GM21717 (cell line): Measurements from ENCODE around the gene SGCD.

ENCODE experiments used
- ATAC-seq: cut with Tn5 transposase; IDR thresholded peaks from one replicate; pipeline ENCODE4 v1.9.1; 2021; ENCODE audit warnings: mild to moderate bottlenecking, moderate library complexity; ENCODE audit not compliant: unreplicated experiment

SGCD gene

GRCh38 chr5:156498226-156498980 is 171.4 kb downstream of the SGCD start:
- no peak for ATAC-seq

GRCh38 chr5:156500755-156501154 is 173.8 kb downstream of the SGCD start:
- ATAC-seq: no peak

GRCh38 chr5:156505101-156505500 is 178.1 kb downstream of the SGCD start:
- ATAC-seq: no peak

DNA sequence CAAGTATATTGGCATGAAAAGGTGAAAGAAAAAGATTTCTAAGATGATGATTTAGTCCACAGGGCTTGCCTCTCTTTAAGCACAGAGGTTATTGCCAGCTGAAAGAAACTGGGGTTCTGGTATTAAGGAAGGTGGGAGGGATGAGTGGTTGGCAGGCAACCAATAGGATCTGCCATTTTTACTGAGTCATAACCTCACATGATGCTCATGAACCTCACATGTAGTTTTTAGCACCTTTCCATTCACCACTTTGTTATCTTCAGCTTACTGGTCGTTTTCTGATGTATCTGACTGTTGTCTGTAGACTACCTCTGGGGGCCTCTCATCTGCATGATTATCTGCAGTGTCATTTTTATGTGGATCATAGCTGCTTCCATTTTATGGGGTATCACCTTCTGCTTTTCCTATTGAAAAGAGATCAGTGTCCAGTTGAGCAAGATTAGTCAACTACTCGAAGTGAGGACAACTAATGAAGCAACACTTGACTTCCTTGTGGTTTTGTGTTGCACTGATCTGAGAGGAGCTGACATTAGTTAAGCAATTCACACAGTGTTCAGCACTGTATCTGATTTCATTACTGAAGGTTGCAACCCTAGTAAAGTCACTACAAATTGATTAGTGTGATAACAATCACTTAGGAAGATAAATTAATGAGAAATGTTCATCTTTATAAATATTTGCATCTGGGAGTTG is 186.3 kb downstream of the SGCD start:
- ATAC-seq: no peak

DNA sequence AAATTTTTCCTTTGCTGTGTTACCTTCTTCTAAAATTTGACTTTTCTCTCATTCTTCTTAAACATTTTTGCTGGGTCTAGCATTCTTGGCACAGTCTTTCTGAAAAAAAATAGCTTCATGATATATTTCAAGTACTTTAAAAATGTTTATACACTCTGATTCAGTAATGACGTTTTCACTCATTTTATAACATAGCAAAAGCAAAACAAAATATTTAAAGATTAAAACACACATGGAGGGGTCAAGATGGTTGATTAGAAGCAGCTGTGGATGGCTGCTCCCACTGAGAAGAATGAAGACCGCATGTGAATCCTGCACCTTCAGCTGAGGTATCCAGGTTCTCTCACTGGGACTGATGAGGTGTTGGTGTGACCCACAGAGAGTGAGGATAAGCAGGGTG is 188.2 kb downstream of the SGCD start:
- no peak for ATAC-seq

DNA sequence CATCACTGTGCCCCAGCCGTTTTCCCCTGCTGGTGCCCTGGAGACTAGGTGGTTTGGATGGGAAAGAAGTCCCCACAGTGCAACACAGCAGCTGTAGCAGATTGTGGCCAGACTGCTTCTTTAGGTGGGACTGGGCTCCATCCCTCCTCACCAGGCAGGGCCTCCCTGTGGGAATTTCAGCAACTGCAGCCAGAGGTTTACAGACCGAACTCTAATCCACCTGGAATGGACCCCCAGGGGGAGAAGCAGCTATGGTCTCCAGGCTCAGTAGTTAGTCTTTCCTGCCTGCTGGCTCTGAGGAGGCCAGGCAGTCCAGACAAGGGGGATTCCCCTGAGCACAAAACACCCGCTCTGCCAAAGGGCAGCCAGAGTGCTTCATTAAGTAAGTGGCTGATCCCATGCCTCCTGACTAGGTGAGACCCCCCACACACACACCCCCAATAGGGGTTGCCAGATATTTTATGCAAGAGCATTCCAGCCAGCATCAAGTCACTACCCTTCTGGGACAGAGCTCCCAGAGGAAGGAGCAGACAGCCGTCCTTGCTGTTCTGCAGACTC is 188.9 kb downstream of the SGCD start:
- no peak for ATAC-seq

- no peak for ATAC-seq
Measured at GRCh38 chr5:156522651-156523529, 195.9 kb downstream of the SGCD start.

- ATAC-seq: no peak
Measured at GRCh38 chr5:156523607-156524006, 196.6 kb downstream of the SGCD start.

DNA sequence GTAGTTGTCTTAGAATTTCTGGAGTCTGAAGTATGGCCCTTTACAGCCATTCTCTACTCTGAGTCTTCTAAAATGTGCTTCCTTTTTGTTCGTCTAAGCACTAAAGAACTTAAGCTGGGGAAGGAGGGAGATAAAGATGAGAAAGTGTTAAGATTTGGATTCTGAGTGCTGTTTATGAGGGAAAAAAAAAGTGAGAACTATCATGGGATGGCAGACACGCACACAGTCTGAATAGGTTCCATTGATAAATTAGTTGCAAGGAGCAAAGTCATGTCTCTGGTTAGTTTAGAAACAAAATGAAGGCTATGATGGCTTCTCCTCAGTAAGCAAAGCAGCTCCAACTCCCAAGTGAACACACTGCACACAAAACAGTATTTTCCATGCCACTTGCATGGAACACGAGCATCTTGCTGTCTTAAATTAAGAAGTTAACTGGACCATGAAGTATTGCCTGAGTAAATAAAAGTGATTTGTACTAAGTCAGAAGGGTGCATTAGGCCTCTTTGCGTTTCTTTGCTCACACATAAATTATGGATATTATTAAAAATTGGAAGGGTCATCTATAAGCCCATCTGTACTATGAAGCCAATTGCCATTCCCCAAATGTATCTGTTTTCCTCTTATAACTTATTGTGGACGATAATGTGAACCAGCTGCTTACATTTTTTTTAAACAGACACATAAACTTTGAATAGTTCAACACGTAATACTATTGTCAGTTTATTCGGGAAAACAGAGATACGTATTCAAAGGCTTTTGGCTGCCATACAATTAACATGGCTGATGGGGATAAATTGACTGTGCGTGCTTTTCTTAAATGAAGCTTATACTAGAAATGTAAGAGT is 199.3 kb downstream of the SGCD start:
- ATAC-seq: no peak

- no peak for ATAC-seq
Measured at GRCh38 chr5:156527611-156528010, 200.6 kb downstream of the SGCD start.

- no peak for ATAC-seq
Measured at GRCh38 chr5:156528673-156529072, 201.7 kb downstream of the SGCD start.

DNA sequence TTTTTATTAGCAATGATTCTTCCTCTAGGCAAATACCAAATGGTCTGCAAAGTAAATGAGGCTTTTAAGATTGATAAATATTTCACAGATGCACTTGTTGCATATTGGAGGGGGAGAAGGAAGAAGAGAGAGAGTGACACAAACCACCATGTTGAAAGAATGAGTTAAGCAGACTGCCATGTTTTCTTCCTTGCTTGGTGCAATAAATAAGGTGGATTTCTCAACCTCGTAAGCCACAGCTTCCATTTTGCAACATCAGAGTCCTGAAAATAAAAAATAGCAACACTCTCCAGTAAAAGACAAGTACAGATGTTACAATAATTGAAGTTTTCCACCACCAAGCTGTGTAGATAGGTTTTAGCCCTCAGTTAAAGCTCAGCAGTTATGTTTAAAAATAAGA is 202.9 kb downstream of the SGCD start:
- no peak for ATAC-seq

DNA sequence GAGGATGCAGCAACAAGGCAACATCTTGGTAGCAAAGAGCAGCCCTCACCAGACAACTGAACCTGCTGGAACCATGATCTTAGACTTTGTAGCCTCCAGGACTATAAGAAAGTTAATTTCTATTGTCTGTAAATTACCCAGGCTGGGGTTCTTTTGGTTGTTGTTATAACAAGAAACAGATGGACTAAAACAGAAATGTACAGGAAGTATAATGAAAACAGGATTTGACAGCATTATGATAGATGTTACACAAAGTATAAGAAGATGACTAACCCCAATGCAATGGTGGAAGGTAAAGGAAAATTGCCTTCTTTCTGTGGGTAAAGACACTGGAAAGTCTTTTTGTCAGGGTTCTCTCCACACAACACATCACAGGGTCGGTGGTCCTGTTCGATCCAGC is 204.2 kb downstream of the SGCD start:
- ATAC-seq: no peak

DNA sequence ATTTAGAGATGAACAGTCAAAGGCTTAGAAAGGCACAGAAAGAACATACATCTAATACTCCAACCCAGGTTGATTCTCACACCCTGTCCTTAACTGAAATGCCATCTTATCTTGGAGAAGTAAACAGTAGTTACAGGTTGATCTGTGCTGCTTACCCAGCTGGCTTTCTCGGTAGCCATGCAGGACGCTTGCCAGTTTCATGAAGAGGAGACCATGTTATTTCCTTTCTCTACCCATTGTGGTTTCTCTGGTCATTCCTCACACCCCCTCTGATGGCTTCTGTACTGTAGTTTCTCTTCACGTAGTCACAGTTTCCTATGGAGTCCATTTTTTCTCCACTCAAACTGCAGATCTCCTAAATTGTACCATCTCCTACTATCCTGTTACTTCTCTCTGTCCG is 206.0 kb downstream of the SGCD start:
- ATAC-seq: no peak

GRCh38 chr5:156534085-156534484 is 207.1 kb downstream of the SGCD start:
- no peak for ATAC-seq

DNA sequence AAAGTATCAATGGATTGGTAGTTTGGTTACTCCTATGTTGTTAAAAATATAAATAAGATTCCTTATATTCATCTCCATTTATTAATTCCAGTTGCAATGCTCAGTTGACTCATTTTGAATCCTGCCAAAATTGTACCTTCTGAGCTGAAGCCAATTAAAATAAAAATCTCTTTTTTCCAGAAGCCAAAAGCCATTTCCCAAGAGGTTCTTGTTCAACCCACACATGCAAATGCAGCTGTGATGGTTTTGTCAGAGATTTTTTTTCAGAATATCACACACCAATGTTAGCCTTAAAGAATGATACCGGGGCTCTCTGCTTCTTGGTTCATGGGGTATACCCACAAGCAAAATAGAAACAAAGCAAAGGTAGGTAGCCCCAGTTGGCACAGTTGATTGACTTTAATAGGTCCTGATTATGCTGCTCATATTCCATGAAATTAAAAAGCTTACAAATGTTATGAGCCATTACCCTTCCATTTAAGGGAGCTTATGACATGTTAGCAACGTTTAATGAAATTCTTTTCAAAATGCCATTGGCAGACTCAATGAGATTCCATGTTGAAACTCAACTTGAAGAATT is 208.0 kb downstream of the SGCD start:
- no peak for ATAC-seq

GRCh38 chr5:156540491-156540890 is 213.5 kb downstream of the SGCD start:
- no peak for ATAC-seq

- no peak for ATAC-seq
Measured at GRCh38 chr5:156541582-156541981, 214.6 kb downstream of the SGCD start.

GRCh38 chr5:156543348-156544145 is 216.6 kb downstream of the SGCD start:
- no peak for ATAC-seq
